WERI-Rb-1 (cell line): ENCODE measurements around the gene SIPA1.

Experiments used
- DNase-seq: peaks from one replicate; pipeline ENCODE4 v3.0.0-alpha.2; 2020
- H3K27ac ChIP-seq: fragments of 250-450 bp; sonication (Bioruptor Pico); 2 replicates; pipeline ENCODE4 v1.5.1; 2020; ENCODE audit warnings: mild to moderate bottlenecking, moderate library complexity
- H3K27me3 ChIP-seq: fragments of 250-450 bp; sonication (Bioruptor Pico); 2 replicates; pipeline ENCODE4 v1.5.1; 2021; ENCODE audit warnings: mild to moderate bottlenecking, low read depth, moderate library complexity; ENCODE audit not compliant: insufficient read depth, severe bottlenecking
- H3K36me3 ChIP-seq: fragments of 250-450 bp; sonication (Bioruptor Pico); 2 replicates; pipeline ENCODE4 v1.5.1; 2020; ENCODE audit warnings: mild to moderate bottlenecking, moderate library complexity
- H3K4me3 ChIP-seq: 2 replicates; pipeline ENCODE4 v1.5.1; 2011; ENCODE audit warnings: low read depth, mild to moderate bottlenecking, control low read depth, low read length
- H3K9me3 ChIP-seq: fragments of 250-450 bp; sonication (Bioruptor Pico); 2 replicates; pipeline ENCODE4 v1.5.1; 2021; ENCODE audit warnings: mild to moderate bottlenecking, moderate library complexity; ENCODE audit not compliant: severe bottlenecking
- CTCF ChIP-seq: IDR thresholded peaks from 2 replicates; pipeline ENCODE4 v1.5.1; 2011; ENCODE audit warnings: low read depth, mild to moderate bottlenecking, control low read depth, inconsistent platforms, low read length

Gene SIPA1

DNA sequence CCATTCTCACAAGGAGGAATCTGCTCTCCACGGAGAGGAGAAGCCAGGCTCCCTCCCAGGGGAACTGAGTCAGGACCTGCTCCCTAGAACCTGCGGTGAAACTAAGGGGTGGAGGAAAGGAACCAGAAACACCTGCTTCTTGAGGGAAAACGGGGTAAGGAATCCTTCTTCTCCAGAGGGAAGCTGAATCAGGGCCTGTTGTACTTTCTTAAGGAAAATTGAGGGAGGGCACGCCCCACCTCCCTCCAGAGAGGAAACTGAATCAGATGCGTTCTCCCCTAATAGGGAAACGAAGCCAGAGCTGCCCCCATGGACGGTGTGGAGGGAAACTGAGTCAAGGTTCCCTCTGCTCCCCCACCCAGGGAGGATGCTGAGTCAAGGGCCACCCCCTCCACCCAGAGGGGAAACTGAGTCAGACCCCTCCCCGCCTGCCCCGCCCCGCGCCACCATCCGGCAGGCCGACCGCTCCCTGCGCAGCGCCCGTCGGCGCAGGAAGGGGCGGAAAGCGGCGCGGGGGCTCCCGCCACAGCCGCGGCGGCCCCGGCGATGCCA lies 24.4 kb downstream of the SIPA1 start:
- H3K27ac ChIP-seq: peak overlapping the region; percentile 38; the same call in 1 of the 2 replicates
- peak overlapping the region; percentile 91 for H3K4me3 ChIP-seq
- H3K9me3 ChIP-seq: no peaks in the 10 kb centered on the region
- no peaks in the 10 kb centered on the region for H3K27me3 ChIP-seq
- DNase-seq: no peak
- peaks cover 41% of the 10 kb centered on the region for H3K36me3 ChIP-seq
- no peak for TF ChIP-seq CTCF

- peak within 1 kb of the TSS; percentile 84 for H3K27ac ChIP-seq
- DNase-seq: peak; percentile 89
- TF ChIP-seq CTCF: no peak
- no peaks in the 10 kb centered on the region for H3K27me3 ChIP-seq
- peaks cover 34% of the 10 kb centered on the region for H3K36me3 ChIP-seq
- no peaks in the 10 kb centered on the region for H3K9me3 ChIP-seq
- peak within 1 kb of the TSS; percentile 91 for H3K4me3 ChIP-seq
These were observed 25.1 kb downstream of the SIPA1 start, which contains the start of gene RELA for GRCh38 chr11:65662799-65663638. RELA (minus strand) TSS chr11:65662916; CDS start chr11:65662832, 84 bp downstream.

DNA sequence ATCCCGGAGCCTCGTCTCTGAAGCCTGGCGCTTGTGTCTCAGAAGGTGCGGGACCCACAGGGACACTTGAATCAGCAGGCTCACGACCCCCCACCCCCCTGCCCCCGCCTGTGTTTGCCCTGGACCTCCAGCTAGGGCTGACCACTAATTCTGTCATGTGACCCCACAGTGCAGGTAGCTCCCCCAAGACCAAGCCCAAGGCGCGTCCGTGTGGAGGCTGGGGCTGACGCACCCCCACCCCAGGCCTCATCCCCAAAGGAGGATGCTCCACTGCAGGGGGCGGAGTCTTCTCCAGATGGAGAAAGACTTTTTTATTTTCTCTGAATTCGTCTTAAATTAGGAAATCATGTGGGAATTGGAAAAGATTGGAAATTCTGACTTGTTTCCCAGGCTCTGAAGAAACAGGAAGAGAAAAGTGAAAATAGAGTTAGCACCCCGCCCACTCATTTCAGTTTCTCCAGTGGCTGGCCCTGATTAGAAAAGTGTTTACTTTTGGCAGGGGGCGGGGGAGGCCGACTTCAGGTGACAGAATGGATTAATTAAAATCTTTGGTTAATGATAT lies 25.8 kb downstream of the SIPA1 start:
- Histone ChIP-seq H3K36me3 (peaks cover 27% of the 10 kb centered on the region), H3K4me3 (peak overlapping the region; percentile 91), H3K9me3 (no peaks in the 10 kb centered on the region), H3K27me3 (no peaks in the 10 kb centered on the region), H3K27ac (peak overlapping the region; percentile 84)
- no peak for TF ChIP-seq CTCF
- peak; percentile 53 for DNase-seq

DNA sequence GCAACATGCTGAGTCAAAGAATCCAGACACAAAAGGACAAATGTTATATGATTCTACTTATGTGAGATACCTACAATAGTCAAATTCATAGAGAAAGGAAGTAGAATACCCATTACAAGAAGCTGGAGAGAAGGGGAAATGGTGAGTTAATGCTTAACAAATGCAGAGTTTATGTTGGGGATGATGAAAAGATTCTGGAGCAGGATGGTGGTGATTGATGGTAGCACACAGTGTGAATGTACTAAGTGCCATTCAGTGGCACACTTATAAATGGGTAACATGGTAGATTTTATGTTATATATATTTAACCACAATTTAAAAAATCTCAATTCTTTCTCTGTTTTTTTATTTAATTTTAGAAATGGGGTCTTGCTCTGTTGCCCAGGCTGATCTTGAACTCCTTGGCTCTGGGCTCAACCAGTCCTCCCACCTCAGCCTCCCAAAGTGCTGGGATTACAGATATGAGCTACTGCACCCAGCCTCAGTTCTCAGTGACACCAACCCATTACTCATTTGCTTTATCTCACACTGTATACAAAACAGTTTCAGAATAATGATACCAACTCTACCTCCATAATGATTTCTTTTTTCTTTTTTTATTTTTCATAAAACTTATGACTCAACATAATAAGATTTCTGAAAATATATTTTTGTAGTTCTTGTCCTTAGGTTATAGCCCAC lies 34.4 kb downstream of the SIPA1 start:
- TF ChIP-seq CTCF: no peak
- H3K4me3 ChIP-seq: no peak overlapping the region
- no peaks in the 10 kb centered on the region for H3K36me3 ChIP-seq
- H3K27me3 ChIP-seq: no peaks in the 10 kb centered on the region
- no peaks in the 10 kb centered on the region for H3K9me3 ChIP-seq
- H3K27ac ChIP-seq: no peak overlapping the region
- no peak for DNase-seq

GRCh38 chr11:65672982-65673381 lies 35.1 kb downstream of the SIPA1 start:
- DNase-seq: no peak

More at GRCh38 chr11:65672982-65673381, 35.1 kb downstream of the SIPA1 start:
- no peak for TF ChIP-seq CTCF
- no peak overlapping the region for H3K4me3 ChIP-seq
- no peaks in the 10 kb centered on the region for H3K36me3 ChIP-seq
- no peak overlapping the region for H3K27ac ChIP-seq
- no peaks in the 10 kb centered on the region for H3K9me3 ChIP-seq
- no peaks in the 10 kb centered on the region for H3K27me3 ChIP-seq
